GM12872 (cell line): ENCODE data around the gene SYNGAP1.

Experiments
- CTCF ChIP-seq: IDR thresholded peaks from 3 replicates; pipeline ENCODE4 v1.5.1; 2011; ENCODE audit warnings: low read depth, mild to moderate bottlenecking, low read length, moderate library complexity; ENCODE audit not compliant: insufficient read depth

The SYNGAP1 gene

DNA sequence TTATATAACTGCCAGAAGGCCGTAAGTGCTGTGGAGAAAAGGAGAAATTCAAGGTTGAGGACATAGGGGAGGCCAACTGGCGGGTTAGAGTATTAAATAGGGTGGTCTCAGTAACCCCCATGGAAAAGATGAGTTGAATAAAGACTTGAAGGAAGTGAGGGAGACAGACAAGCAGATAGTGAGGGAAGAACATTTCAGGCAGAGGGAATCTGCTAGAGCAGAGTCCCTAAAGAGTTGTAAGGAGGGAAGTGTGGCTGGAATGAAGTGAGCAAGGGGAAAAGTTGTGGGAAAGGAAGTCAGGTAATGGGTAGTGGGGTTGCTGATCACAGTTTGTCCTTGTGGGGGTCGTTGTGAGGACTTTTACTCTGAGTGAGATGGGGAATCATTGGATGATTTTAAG, 26.9 kb upstream of the SYNGAP1 start:
- no peak for TF ChIP-seq CTCF

DNA sequence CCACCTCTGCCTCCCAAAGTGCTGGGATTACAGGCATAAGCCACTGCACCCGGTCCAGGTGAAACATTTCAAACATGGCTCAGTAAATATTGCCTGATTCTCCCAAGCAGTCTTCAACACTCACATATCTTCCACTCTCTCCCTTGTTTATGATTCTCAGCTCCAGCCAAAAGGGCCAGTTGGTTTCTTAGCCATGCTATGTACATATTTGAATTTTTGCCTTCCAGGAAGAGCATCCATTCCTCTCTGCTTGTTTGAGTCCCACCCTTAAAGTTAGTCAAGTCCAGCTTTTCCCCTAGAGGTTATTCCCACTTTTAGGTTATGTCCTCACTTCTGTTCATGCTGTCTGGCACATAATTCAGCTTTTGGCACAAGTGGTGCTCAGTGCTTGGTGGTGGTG, 22.3 kb upstream of the SYNGAP1 start:
- TF ChIP-seq CTCF = no peak

DNA sequence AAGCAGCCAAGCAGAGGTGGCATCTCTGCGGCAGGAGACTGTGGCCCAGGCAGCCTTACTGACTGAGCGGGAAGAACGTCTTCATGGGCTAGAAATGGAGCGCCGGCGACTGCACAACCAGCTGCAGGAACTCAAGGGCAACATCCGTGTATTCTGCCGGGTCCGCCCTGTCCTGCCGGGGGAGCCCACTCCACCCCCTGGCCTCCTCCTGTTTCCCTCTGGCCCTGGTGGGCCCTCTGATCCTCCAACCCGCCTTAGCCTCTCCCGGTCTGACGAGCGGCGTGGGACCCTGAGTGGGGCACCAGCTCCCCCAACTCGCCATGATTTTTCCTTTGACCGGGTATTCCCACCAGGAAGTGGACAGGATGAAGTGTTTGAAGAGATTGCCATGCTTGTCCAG, 15.0 kb upstream of the SYNGAP1 start:
- TF ChIP-seq CTCF = no peak

- no peak for TF ChIP-seq CTCF
Measured at GRCh38 chr6:33405386-33405940, 14.4 kb upstream of the SYNGAP1 start.

DNA sequence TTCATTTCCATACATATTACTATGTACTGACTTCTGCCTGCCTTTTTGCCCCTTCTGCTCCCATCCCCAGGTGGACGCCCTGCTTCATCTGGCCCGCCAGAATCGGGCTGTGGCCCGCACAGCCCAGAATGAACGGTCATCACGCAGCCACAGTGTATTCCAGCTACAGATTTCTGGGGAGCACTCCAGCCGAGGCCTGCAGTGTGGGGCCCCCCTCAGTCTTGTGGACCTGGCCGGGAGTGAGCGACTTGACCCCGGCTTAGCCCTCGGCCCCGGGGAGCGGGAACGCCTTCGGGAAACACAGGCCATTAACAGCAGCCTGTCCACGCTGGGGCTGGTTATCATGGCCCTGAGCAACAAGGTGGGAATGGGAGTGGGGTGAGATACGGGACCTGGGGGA, 13.7 kb upstream of the SYNGAP1 start:
- TF ChIP-seq CTCF = no peak

DNA sequence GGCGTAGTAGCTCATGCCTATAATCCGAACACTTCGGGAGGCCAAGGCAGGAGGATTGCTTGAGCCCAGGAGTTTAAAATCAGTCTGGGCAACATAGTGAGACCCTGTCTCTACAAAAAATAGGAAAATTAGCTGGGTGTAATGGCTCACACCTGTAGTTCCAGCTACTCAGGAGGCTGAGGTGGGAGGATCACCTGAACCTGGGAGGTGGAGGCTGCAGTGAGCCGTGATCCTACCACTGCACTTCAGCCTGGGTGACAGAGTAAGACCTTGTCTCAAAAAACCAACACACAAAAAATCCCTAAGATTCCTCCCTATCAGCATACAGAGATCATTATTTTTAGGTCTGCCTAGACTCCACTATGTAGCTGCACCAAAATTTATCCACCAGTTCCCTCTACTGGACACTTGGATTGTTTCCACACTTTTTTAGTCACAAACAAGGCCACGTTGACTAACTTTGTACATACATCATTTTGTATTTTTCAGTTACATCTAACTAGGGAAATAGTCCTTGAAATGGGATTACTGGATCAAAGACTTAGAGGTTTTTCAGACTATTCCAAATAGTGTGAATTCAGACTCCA, 12.6 kb upstream of the SYNGAP1 start:
- 0 out of 3 replicates have a peak, but pooled peaks have one; percentile 12 for TF ChIP-seq CTCF

DNA sequence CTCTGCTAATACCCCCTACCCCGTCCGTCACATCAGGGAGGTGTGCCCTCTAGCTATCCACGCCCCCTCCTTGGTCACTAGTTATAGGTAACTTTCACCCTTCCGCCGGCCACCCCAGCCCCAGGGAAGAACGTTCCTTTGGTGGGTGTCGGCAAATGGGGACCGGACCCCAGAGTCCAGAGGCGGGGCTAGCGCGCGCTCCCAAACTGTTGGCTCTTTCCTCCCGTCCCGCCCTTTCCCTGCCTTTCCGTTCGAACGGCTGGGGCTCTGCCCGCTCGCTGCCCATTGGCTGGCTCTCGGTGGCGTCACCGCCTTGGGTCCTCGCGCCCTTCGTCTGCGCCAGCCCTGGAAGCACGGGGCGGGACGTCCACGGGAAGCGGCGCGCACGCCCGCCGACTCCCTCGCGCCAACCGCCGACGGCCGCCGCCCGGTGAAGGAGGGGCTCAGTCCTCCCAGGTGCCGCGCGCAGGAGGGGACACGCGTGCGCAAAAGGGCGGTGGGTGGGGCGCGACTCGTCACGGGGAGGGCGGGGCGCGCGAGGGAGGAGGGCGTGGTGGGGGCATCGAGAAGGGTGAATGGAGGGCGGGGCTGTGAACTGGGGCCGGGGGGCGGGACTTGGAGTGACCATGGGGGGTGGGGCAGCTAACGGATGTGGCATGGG, 9.7 kb upstream of the SYNGAP1 start:
- TF ChIP-seq CTCF = no peak
